ENCODE data around the gene S100A9.

DNA sequence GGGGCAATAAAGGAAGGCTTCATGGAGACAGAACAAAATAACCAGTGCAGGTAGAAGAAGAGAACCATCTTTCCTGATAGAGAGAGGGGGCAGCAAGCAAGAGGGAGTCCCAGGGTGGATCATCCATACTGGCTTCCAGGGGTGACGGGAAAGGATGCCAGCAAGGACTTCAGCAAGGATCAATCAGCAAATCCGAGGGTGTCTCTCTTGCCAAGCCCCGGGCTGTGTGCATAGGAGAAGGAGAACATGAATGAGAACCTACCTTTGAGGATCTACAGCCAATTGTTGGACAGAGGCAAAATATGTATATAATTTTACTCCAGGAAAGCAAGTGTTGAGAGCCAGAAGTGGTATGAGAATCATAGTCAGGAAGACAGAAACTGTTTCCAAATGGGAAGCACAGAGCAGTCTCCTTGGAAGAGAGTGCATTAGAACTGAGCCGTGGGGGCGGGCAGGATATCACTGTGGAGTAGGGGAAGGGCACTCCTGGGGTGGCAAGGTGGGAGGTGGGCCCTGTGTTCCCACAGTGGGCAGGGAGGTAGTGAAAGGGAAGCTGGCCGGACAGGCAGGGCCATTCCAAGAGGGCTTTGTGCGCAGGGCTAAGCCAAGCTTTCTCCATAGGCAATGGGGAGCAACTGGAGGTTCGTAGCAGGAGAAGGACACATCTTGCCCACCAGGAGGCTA is 1.1 kb upstream of the S100A9 start:
- TF ChIP-seq CEBPB (IDR thresholded peaks at IDR 0.05; ENCODE audit: low read depth, low read length) (no peak), RAD21 (IDR thresholded peaks at IDR 0.05; ENCODE audit: low read length) (no peak)
